GM12878 (cell line): Measurements from ENCODE around the gene TLR10.

ENCODE experiments used
- BMI1 ChIP-seq: fragments of 450-650 bp; IDR thresholded peaks from 2 replicates; pipeline ENCODE4 v1.6.1; 2016; ENCODE audit warnings: mild to moderate bottlenecking, moderate library complexity, borderline replicate concordance
- BRCA1 ChIP-seq: IDR thresholded peaks from 2 replicates; pipeline ENCODE4 v1.6.1; 2011; ENCODE audit warnings: low read depth, low read length, improper control_type of control experiment
- CBX3 ChIP-seq: fragments of 200-600 bp; sonication (generic); IDR thresholded peaks from 2 replicates; pipeline ENCODE4 v1.6.1; 2016; ENCODE audit warnings: low read depth, borderline replicate concordance
- CBX5 ChIP-seq: sonication (generic); IDR thresholded peaks from 2 replicates; pipeline ENCODE4 v1.6.1; 2016; ENCODE audit warnings: low read depth, moderate library complexity, mild to moderate bottlenecking, inconsistent platforms
- CTCF ChIP-seq, 3 experiments: IDR thresholded peaks in 2 of 3; conservative IDR thresholded peaks in 1 of 3; 2 replicates each; pipeline ENCODE4 v1.5.1; 2011; ENCODE audit warnings: low read depth in 3 of 3, low read length in 3 of 3, mild to moderate bottlenecking in 3 of 3, control low read depth in 2 of 3, moderate library complexity in 2 of 3, inconsistent platforms in 1 of 3, mixed read lengths in 1 of 3; ENCODE audit not compliant: control insufficient read depth in 2 of 3, insufficient read depth in 1 of 3; ENCODE audit errors: extremely low read depth in 1 of 3
- EZH2 ChIP-seq: IDR thresholded peaks from 2 replicates; pipeline ENCODE4 v1.6.1; 2012; ENCODE audit warnings: low read depth, mild to moderate bottlenecking, control low read depth, inconsistent platforms, low read length, borderline replicate concordance; ENCODE audit not compliant: control insufficient read depth
- FOXK2 ChIP-seq: fragments of 450-650 bp; IDR thresholded peaks from 2 replicates; pipeline ENCODE4 v1.6.1; 2017; ENCODE audit warnings: mild to moderate bottlenecking, moderate library complexity
- FOXM1 ChIP-seq: IDR thresholded peaks from 2 replicates; pipeline ENCODE4 v1.6.1; 2012; ENCODE audit warnings: low read depth, mild to moderate bottlenecking, inconsistent platforms, low read length, moderate library complexity
- POLR2A ChIP-seq: IDR thresholded peaks from 2 replicates; pipeline ENCODE4 v1.6.1; 2011; ENCODE audit warnings: low read depth, mild to moderate bottlenecking, low read length
- SMARCA5 ChIP-seq: fragments of 450-650 bp; IDR thresholded peaks from 2 replicates; pipeline ENCODE4 v1.6.1; 2017; ENCODE audit warnings: mild to moderate bottlenecking
- TF ChIP-seq, protein P1 (sequence below): IDR thresholded peaks from 2 replicates; pipeline ENCODE4 v1.6.1; 2012; ENCODE audit warnings: low read depth, low read length, improper control_type of control experiment

- TF ChIP-seq BMI1 (no peak), CBX3 (no peak), BRCA1 (no peak), SMARCA5 (0 out of 2 replicates have a peak, but pooled peaks have one; percentile 21), EZH2 (no peak), POLR2A (peak; percentile 76), CTCF (IDR thresholded peaks at IDR 0.05 in 2 of 3, conservative IDR thresholded peaks at IDR 0.05 in 1 of 3; ENCODE audit: control insufficient read depth in 2 of 3, extremely low read depth in 1 of 3, insufficient read depth in 1 of 3, low read depth in 3 of 3, low read length in 3 of 3) (no peak), FOXM1 (peak; percentile 78), FOXK2 (no peak), CBX5 (0 out of 2 replicates have a peak, but pooled peaks have one; percentile 43)
- TF ChIP-seq, protein P1, sequence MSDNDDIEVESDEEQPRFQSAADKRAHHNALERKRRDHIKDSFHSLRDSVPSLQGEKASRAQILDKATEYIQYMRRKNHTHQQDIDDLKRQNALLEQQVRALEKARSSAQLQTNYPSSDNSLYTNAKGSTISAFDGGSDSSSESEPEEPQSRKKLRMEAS, result no peak
Measured at GRCh38 chr4:38805530-38806145, 22.8 kb upstream of the TLR10 start.
